ENCODE data around the gene GGA3. TPM values are rescaled to one million over a fixed set of nuclear protein-coding genes. Genes with fewer than 3 reads are reported as not detected.

Gene GGA3
- total and polyA plus RNA-seq, 4 donors = 4.6 to 17.3 (median 9.2) TPM

GRCh38 chr17:75288770-75289114 lies 27.3 kb upstream of the GGA3 start:
- Histone ChIP-seq H3K27ac (ENCODE audit: low read depth in 1 of 2, low read length in 2 of 2) (peak overlapping the region; percentile 75 to 87), H3K9ac (ENCODE audit: low read depth in 1 of 2, low read length in 2 of 2) (peak overlapping the region; percentile 57 to 58), H3K9me3 (ENCODE audit: control insufficient read depth in 4 of 4, low read length in 3 of 4) (no peaks in the 10 kb centered on the region), H3K27me3 (ENCODE audit: control insufficient read depth in 4 of 4, insufficient read depth in 4 of 4, low read length in 3 of 4) (no peaks in the 10 kb centered on the region), H3K4me3 (ENCODE audit: low read depth in 1 of 3, low read length in 3 of 3) (peak overlapping the region; percentile 58 to 92 (median 91)), H3K4me1 (ENCODE audit: control insufficient read depth in 4 of 4, insufficient read depth in 4 of 4, low read length in 3 of 4) (peaks cover 0 to 10% (median 7%) of the 10 kb centered on the region in 4 donors), H3K36me3 (ENCODE audit: control insufficient read depth in 4 of 4, insufficient read depth in 3 of 4, low read depth in 1 of 4, low read length in 3 of 4) (peaks cover 0 to 6% (median 0%) of the 10 kb centered on the region in 4 donors)
- TF ChIP-seq RXRA (IDR thresholded peaks at IDR 0.05) (peak in 1 of 2 donors; percentile 8), NR2F2 (IDR thresholded peaks at IDR 0.05) (no peak)
- under 1% methylated on average over 14 of the region's 14 CpGs for WGBS
- peak; percentile 57 for DNase-seq (ENCODE audit: low spot score)

DNA sequence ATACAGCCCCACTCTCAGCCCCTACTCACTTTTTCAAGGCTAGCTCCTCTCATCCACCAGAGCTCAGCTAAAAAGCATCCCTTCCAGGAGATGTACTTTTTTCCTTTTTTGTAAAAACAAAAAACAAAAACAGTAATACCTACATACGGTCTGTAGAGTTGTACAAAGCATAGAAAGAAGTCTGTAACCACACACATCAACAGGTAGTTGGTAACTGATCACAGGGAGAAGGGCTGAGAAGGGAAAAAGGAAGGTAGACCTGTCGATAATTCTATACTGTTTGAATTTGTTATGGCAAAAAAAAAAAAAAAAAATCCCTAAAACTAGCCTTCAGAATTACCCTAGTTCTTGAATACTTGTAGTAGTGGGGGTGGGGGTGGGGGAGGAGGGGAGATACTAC lies 27.0 kb upstream of the GGA3 start:
- DNase-seq (ENCODE audit: low spot score) = no peak
- Histone ChIP-seq H3K9ac (ENCODE audit: low read depth in 1 of 2, low read length in 2 of 2) (peak overlapping the region in 1 of 2 donors; percentile 57), H3K4me3 (ENCODE audit: low read depth in 1 of 3, low read length in 3 of 3) (peak overlapping the region; percentile 58 to 92 (median 91)), H3K9me3 (ENCODE audit: control insufficient read depth in 4 of 4, low read length in 3 of 4) (no peaks in the 10 kb centered on the region), H3K27ac (ENCODE audit: low read depth in 1 of 2, low read length in 2 of 2) (peak overlapping the region; percentile 75 to 87), H3K36me3 (ENCODE audit: control insufficient read depth in 4 of 4, insufficient read depth in 3 of 4, low read depth in 1 of 4, low read length in 3 of 4) (peaks cover 0 to 6% (median 0%) of the 10 kb centered on the region in 4 donors), H3K27me3 (ENCODE audit: control insufficient read depth in 4 of 4, insufficient read depth in 4 of 4, low read length in 3 of 4) (no peaks in the 10 kb centered on the region), H3K4me1 (ENCODE audit: control insufficient read depth in 4 of 4, insufficient read depth in 4 of 4, low read length in 3 of 4) (peaks cover 0 to 10% (median 7%) of the 10 kb centered on the region in 4 donors)
- WGBS = 20% methylated on average over 2 of the region's 2 CpGs
- TF ChIP-seq RAD21 (IDR thresholded peaks at IDR 0.05) (no peak), NR2F2 (IDR thresholded peaks at IDR 0.05) (no peak), EGR1 (IDR thresholded peaks at IDR 0.05; ENCODE audit: low read depth in 2 of 2) (no peak), SP1 (IDR thresholded peaks at IDR 0.05) (no peak), GABPA (IDR thresholded peaks at IDR 0.05 in 1 of 2, conservative IDR thresholded peaks at IDR 0.05 in 1 of 2) (no peak), FOXA1 (IDR thresholded peaks at IDR 0.05) (no peak), JUND (IDR thresholded peaks at IDR 0.05) (no peak), YY1 (IDR thresholded peaks at IDR 0.05) (no peak), TAF1 (conservative IDR thresholded peaks at IDR 0.05) (no peak), HNF4A (conservative IDR thresholded peaks at IDR 0.05) (no peak), MAX (IDR thresholded peaks at IDR 0.05) (no peak)
- TF ChIP-seq, protein P1, sequence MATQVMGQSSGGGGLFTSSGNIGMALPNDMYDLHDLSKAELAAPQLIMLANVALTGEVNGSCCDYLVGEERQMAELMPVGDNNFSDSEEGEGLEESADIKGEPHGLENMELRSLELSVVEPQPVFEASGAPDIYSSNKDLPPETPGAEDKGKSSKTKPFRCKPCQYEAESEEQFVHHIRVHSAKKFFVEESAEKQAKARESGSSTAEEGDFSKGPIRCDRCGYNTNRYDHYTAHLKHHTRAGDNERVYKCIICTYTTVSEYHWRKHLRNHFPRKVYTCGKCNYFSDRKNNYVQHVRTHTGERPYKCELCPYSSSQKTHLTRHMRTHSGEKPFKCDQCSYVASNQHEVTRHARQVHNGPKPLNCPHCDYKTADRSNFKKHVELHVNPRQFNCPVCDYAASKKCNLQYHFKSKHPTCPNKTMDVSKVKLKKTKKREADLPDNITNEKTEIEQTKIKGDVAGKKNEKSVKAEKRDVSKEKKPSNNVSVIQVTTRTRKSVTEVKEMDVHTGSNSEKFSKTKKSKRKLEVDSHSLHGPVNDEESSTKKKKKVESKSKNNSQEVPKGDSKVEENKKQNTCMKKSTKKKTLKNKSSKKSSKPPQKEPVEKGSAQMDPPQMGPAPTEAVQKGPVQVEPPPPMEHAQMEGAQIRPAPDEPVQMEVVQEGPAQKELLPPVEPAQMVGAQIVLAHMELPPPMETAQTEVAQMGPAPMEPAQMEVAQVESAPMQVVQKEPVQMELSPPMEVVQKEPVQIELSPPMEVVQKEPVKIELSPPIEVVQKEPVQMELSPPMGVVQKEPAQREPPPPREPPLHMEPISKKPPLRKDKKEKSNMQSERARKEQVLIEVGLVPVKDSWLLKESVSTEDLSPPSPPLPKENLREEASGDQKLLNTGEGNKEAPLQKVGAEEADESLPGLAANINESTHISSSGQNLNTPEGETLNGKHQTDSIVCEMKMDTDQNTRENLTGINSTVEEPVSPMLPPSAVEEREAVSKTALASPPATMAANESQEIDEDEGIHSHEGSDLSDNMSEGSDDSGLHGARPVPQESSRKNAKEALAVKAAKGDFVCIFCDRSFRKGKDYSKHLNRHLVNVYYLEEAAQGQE (IDR thresholded peaks at IDR 0.05) = no peak
- TF ChIP-seq, protein P2, sequence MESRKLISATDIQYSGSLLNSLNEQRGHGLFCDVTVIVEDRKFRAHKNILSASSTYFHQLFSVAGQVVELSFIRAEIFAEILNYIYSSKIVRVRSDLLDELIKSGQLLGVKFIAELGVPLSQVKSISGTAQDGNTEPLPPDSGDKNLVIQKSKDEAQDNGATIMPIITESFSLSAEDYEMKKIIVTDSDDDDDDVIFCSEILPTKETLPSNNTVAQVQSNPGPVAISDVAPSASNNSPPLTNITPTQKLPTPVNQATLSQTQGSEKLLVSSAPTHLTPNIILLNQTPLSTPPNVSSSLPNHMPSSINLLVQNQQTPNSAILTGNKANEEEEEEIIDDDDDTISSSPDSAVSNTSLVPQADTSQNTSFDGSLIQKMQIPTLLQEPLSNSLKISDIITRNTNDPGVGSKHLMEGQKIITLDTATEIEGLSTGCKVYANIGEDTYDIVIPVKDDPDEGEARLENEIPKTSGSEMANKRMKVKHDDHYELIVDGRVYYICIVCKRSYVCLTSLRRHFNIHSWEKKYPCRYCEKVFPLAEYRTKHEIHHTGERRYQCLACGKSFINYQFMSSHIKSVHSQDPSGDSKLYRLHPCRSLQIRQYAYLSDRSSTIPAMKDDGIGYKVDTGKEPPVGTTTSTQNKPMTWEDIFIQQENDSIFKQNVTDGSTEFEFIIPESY (IDR thresholded peaks at IDR 0.05) = no peak

All from liver (tissue), 9 donors.